Rectal smooth muscle tissue (tissue), 1 donor: ENCODE results near the gene VWA5B2.
A peak's percentile ranks its signal among the peaks of the same experiment; 100 is the strongest.

Experiments
- H3K27ac ChIP-seq: one replicate; pipeline ENCODE4 v1.7.0; 2013; ENCODE audit warnings: low read depth, low read length, inconsistent platforms
- H3K27me3 ChIP-seq: one replicate; pipeline ENCODE4 v1.7.0; 2013; ENCODE audit warnings: low read length; ENCODE audit not compliant: control insufficient read depth, insufficient read depth
- H3K36me3 ChIP-seq: one replicate; pipeline ENCODE4 v1.7.0; 2013; ENCODE audit warnings: low read length; ENCODE audit not compliant: control insufficient read depth, insufficient read depth
- H3K4me1 ChIP-seq: one replicate; pipeline ENCODE4 v1.7.0; 2013; ENCODE audit warnings: low read length; ENCODE audit not compliant: control insufficient read depth, insufficient read depth
- H3K4me3 ChIP-seq: one replicate; pipeline ENCODE4 v1.7.0; 2013; ENCODE audit warnings: low read length
- H3K9ac ChIP-seq: one replicate; pipeline ENCODE4 v1.7.0; 2013; ENCODE audit warnings: low read length

Gene VWA5B2

GRCh38 chr3:184229394-184230080, at the start of gene VWA5B2:
TSS of gene VWA5B2 (plus strand) at chr3:184229585. CDS start at chr3:184230529, 944 bp downstream.
- Histone ChIP-seq H3K27me3 (peaks cover 18% of the 10 kb centered on the region), H3K4me3 (peak within 1 kb of the TSS; percentile 59), H3K27ac (no peak within 1 kb of the TSS), H3K36me3 (no peaks in the 10 kb centered on the region), H3K4me1 (no peaks in the 10 kb centered on the region), H3K9ac (no peak within 1 kb of the TSS)

GRCh38 chr3:184180165-184180564, 49.2 kb upstream of the VWA5B2 start:
- no peak overlapping the region for H3K9ac ChIP-seq
- H3K27me3 ChIP-seq: no peaks in the 10 kb centered on the region
- H3K36me3 ChIP-seq: peaks cover 67% of the 10 kb centered on the region
- H3K4me3 ChIP-seq: no peak overlapping the region
- H3K27ac ChIP-seq: no peak overlapping the region
- H3K4me1 ChIP-seq: peaks cover 16% of the 10 kb centered on the region

- Histone ChIP-seq H3K27ac (no peak overlapping the region), H3K9ac (no peak overlapping the region), H3K36me3 (peaks cover 67% of the 10 kb centered on the region), H3K4me1 (peaks cover 12% of the 10 kb centered on the region), H3K4me3 (no peak overlapping the region), H3K27me3 (no peaks in the 10 kb centered on the region)
Measured at GRCh38 chr3:184181596-184181995, 47.8 kb upstream of the VWA5B2 start.

- no peak overlapping the region for H3K27ac ChIP-seq
- H3K9ac ChIP-seq: no peak overlapping the region
- no peak overlapping the region for H3K4me3 ChIP-seq
- no peaks in the 10 kb centered on the region for H3K27me3 ChIP-seq
- peaks cover 17% of the 10 kb centered on the region for H3K4me1 ChIP-seq
- H3K36me3 ChIP-seq: peaks cover 59% of the 10 kb centered on the region
Measured at GRCh38 chr3:184183679-184184078, 45.7 kb upstream of the VWA5B2 start.

GRCh38 chr3:184184546-184185230, 44.7 kb upstream of the VWA5B2 start:
- H3K27me3 ChIP-seq: no peaks in the 10 kb centered on the region
- H3K36me3 ChIP-seq: peaks cover 52% of the 10 kb centered on the region
- H3K9ac ChIP-seq: no peak overlapping the region
- peak overlapping the region; percentile 75 for H3K27ac ChIP-seq
- H3K4me3 ChIP-seq: no peak overlapping the region
- H3K4me1 ChIP-seq: peaks cover 17% of the 10 kb centered on the region

GRCh38 chr3:184185461-184186183, 43.8 kb upstream of the VWA5B2 start:
- H3K27ac ChIP-seq: peak overlapping the region; percentile 77
- peaks cover 17% of the 10 kb centered on the region for H3K4me1 ChIP-seq
- no peaks in the 10 kb centered on the region for H3K27me3 ChIP-seq
- peak overlapping the region; percentile 97 for H3K4me3 ChIP-seq
- H3K9ac ChIP-seq: peak overlapping the region; percentile 35
- H3K36me3 ChIP-seq: peaks cover 48% of the 10 kb centered on the region

- H3K36me3 ChIP-seq: peaks cover 46% of the 10 kb centered on the region
- peak within 1 kb of the TSS; percentile 77 for H3K27ac ChIP-seq
- H3K4me3 ChIP-seq: peak within 1 kb of the TSS; percentile 97
- peaks cover 17% of the 10 kb centered on the region for H3K4me1 ChIP-seq
- H3K9ac ChIP-seq: peak within 1 kb of the TSS; percentile 94
- no peaks in the 10 kb centered on the region for H3K27me3 ChIP-seq
Measured at GRCh38 chr3:184186184-184186901, 43.0 kb upstream of the VWA5B2 start, which contains the start of gene ABCF3. TSS of gene ABCF3 (plus strand) at chr3:184186199. CDS start at chr3:184186208, 9 bp downstream.

GRCh38 chr3:184186902-184187207, 42.5 kb upstream of the VWA5B2 start:
- Histone ChIP-seq H3K4me3 (peak overlapping the region; percentile 97), H3K36me3 (peaks cover 44% of the 10 kb centered on the region), H3K27me3 (no peaks in the 10 kb centered on the region), H3K9ac (peak overlapping the region; percentile 94), H3K27ac (no peak overlapping the region), H3K4me1 (peaks cover 17% of the 10 kb centered on the region)

- no peak overlapping the region for H3K9ac ChIP-seq
- no peaks in the 10 kb centered on the region for H3K27me3 ChIP-seq
- H3K36me3 ChIP-seq: peaks cover 44% of the 10 kb centered on the region
- no peak overlapping the region for H3K4me3 ChIP-seq
- H3K27ac ChIP-seq: no peak overlapping the region
- H3K4me1 ChIP-seq: peaks cover 17% of the 10 kb centered on the region
Measured at GRCh38 chr3:184188080-184188479, 41.3 kb upstream of the VWA5B2 start.

- Histone ChIP-seq H3K27me3 (no peaks in the 10 kb centered on the region), H3K27ac (no peak overlapping the region), H3K9ac (no peak overlapping the region), H3K4me3 (no peak overlapping the region), H3K36me3 (peaks cover 47% of the 10 kb centered on the region), H3K4me1 (peaks cover 17% of the 10 kb centered on the region)
Measured at GRCh38 chr3:184189421-184189820, 40.0 kb upstream of the VWA5B2 start.

GRCh38 chr3:184192889-184193288, 36.5 kb upstream of the VWA5B2 start:
- H3K36me3 ChIP-seq: peaks cover 49% of the 10 kb centered on the region
- H3K27ac ChIP-seq: no peak overlapping the region
- no peak overlapping the region for H3K4me3 ChIP-seq
- no peaks in the 10 kb centered on the region for H3K27me3 ChIP-seq
- no peaks in the 10 kb centered on the region for H3K4me1 ChIP-seq
- H3K9ac ChIP-seq: no peak overlapping the region

- no peak overlapping the region for H3K4me3 ChIP-seq
- no peaks in the 10 kb centered on the region for H3K27me3 ChIP-seq
- H3K9ac ChIP-seq: no peak overlapping the region
- H3K36me3 ChIP-seq: peaks cover 40% of the 10 kb centered on the region
- no peaks in the 10 kb centered on the region for H3K4me1 ChIP-seq
- no peak overlapping the region for H3K27ac ChIP-seq
Measured at GRCh38 chr3:184193991-184194539, 35.3 kb upstream of the VWA5B2 start.
